HAP-1 (cell line): ENCODE data around the gene ELP4.

Experiments
- DNase-seq, 2 experiments: peaks; one replicate each; pipeline ENCODE4 v3.0.0-alpha.2; 2016 to 2020; ENCODE audit warnings: low spot score in 2 of 2
- H3K27me3 ChIP-seq: fragments of 250-450 bp; sonication (Bioruptor Pico); 2 replicates; pipeline ENCODE4 v1.5.1; 2020; ENCODE audit warnings: low read depth, mild to moderate bottlenecking, moderate library complexity
- H3K36me3 ChIP-seq: fragments of 250-450 bp; sonication (Bioruptor Pico); replicated peaks from 2 replicates; pipeline ENCODE4 v1.5.1; 2020; ENCODE audit warnings: mild to moderate bottlenecking
- H3K4me1 ChIP-seq: fragments of 250-450 bp; sonication (Bioruptor Pico); 2 replicates; pipeline ENCODE4 v1.5.1; 2020; ENCODE audit warnings: mild to moderate bottlenecking
- H3K4me3 ChIP-seq: fragments of 250-450 bp; sonication (Bioruptor Pico); 2 replicates; pipeline ENCODE4 v1.5.1; 2020; ENCODE audit warnings: mild to moderate bottlenecking, moderate library complexity
- H3K9me3 ChIP-seq: fragments of 250-450 bp; sonication (Bioruptor Pico); 2 replicates; pipeline ENCODE4 v1.5.1; 2020; ENCODE audit warnings: mild to moderate bottlenecking, moderate library complexity
- in situ Hi-C: fragments of 300-500 bp; cut with MboI; formaldehyde crosslinking; loops from 3 replicates; pipeline ENCODE4 v1.14.3; 2020; ENCODE audit warnings: low sequenced_read_pairs, inconsistent platforms, mixed read lengths

The ELP4 gene

GRCh38 chr11:31786996-31787685, 277.6 kb downstream of the ELP4 start:
- no peak for DNase-seq
- Histone ChIP-seq H3K9me3 (no peaks in the 10 kb centered on the region), H3K27me3 (no peaks in the 10 kb centered on the region), H3K4me3 (no peak overlapping the region), H3K4me1 (no peaks in the 10 kb centered on the region), H3K36me3 (no peaks in the 10 kb centered on the region)
- in situ Hi-C loops, result no loop called here

- no peak for DNase-seq
- Histone ChIP-seq H3K4me3 (no peak overlapping the region), H3K36me3 (no peaks in the 10 kb centered on the region), H3K27me3 (no peaks in the 10 kb centered on the region), H3K4me1 (no peaks in the 10 kb centered on the region), H3K9me3 (no peaks in the 10 kb centered on the region)
- in situ Hi-C loops, result no loop called here
These were observed 278.5 kb downstream of the ELP4 start for GRCh38 chr11:31788085-31788484.

DNA sequence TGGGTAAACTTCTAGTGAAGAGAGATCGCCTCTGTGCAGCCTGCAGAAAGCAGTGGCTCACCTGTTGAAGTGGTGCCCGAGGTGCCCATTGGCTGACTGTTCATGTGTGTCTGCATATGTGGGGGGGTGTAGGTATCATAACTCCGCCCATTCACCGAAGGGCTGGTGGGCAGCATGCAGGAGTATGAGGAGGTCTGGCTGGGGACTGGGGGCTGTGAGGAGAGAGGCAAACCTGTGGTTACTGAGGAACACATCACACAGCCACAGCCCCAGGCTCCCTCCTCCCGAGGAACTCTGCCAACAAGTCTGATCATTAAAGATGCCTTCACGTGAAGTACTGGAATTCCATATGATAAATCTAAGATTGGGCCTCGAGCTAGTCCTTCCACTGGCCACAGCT, 281.1 kb downstream of the ELP4 start:
- Histone ChIP-seq H3K4me1 (no peaks in the 10 kb centered on the region), H3K9me3 (no peaks in the 10 kb centered on the region), H3K4me3 (no peak overlapping the region), H3K27me3 (no peaks in the 10 kb centered on the region), H3K36me3 (no peaks in the 10 kb centered on the region)
- in situ Hi-C loops, result no loop called here
- no peak for DNase-seq

GRCh38 chr11:31792036-31792435, 282.5 kb downstream of the ELP4 start:
- Histone ChIP-seq H3K27me3 (no peaks in the 10 kb centered on the region), H3K4me3 (no peak overlapping the region), H3K4me1 (no peaks in the 10 kb centered on the region), H3K9me3 (no peaks in the 10 kb centered on the region), H3K36me3 (no peaks in the 10 kb centered on the region)
- DNase-seq, result no peak
- in situ Hi-C loops, result no loop called here

DNA sequence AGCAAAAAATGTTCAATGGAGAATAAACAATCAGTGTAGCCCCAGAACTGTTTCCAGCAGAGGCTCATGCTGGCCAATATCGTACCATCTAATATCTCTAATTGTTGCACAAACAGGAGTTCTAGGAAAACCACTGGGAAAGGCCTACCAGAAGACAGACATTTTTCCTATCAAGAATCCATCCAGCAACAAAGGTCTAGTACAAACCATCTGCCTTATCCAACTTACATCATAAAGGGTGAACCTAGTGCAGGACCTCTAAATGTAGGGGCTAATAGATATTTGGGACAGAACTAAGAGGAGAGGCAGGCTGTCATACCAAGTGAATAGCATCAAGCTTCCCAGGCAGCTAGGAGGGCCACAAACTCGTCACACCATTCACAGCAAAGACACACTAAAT, 282.9 kb downstream of the ELP4 start:
- in situ Hi-C loops, result no loop called here

GRCh38 chr11:31793264-31793663, 283.7 kb downstream of the ELP4 start:
- DNase-seq, result no peak
- Histone ChIP-seq H3K27me3 (no peaks in the 10 kb centered on the region), H3K4me3 (no peak overlapping the region), H3K36me3 (no peaks in the 10 kb centered on the region), H3K9me3 (no peaks in the 10 kb centered on the region), H3K4me1 (no peaks in the 10 kb centered on the region)
- in situ Hi-C loops, result no loop called here

More for the DNA sequence above, 282.9 kb downstream of the ELP4 start:
- no peaks in the 10 kb centered on the region for H3K27me3 ChIP-seq
- no peaks in the 10 kb centered on the region for H3K4me1 ChIP-seq
- DNase-seq, result no peak
- H3K9me3 ChIP-seq, result no peaks in the 10 kb centered on the region
- H3K36me3 ChIP-seq, result no peaks in the 10 kb centered on the region
- H3K4me3 ChIP-seq, result no peak overlapping the region

- H3K4me3 ChIP-seq, result no peak overlapping the region
- H3K4me1 ChIP-seq, result no peaks in the 10 kb centered on the region
- H3K9me3 ChIP-seq, result no peaks in the 10 kb centered on the region
- no peaks in the 10 kb centered on the region for H3K27me3 ChIP-seq
- DNase-seq, result no peak
- in situ Hi-C loops, result no loop called here
- no peaks in the 10 kb centered on the region for H3K36me3 ChIP-seq
These were observed 285.0 kb downstream of the ELP4 start for GRCh38 chr11:31794548-31794947.

- Histone ChIP-seq H3K36me3 (no peaks in the 10 kb centered on the region), H3K9me3 (no peaks in the 10 kb centered on the region), H3K27me3 (no peaks in the 10 kb centered on the region), H3K4me3 (no peak overlapping the region), H3K4me1 (no peaks in the 10 kb centered on the region)
- in situ Hi-C loops, result no loop called here
- DNase-seq, result no peak
These were observed 286.3 kb downstream of the ELP4 start for GRCh38 chr11:31795706-31796498.

DNA sequence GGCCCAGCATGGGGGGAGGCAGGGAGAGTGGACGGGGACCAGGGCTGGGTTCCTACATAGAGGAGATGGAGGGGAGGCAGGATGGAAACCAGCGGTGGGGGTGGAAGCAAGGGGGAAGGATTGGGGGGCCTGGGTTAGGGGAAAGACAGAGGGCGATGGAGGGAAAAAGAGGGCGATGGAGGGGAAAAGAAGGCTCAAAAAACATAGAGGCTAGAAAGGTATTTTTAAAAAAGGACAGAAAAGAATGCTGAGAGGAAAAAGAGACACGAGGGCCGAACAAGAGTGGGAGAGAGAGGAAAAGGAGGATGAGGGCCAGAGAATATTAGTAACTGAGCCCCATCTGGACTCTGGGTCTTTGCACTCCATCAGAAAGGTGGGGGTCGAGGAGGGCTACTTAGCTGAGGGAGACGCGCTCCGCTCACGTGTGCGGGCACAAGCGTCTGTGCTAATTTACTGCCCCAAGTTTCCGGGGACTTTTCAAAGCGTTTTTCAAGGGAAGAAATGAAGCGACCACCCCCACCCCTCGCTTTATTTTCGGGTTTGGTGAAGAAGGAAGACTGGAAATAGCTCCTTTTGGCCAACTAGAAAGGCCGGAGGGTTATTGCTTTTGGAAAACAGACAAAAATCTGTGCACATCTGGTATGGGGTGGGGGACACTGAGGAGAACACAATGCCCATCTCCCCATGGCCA, 287.1 kb downstream of the ELP4 start:
- Histone ChIP-seq H3K9me3 (no peaks in the 10 kb centered on the region), H3K27me3 (no peaks in the 10 kb centered on the region), H3K36me3 (no peaks in the 10 kb centered on the region), H3K4me1 (no peaks in the 10 kb centered on the region), H3K4me3 (no peak overlapping the region)
- no peak for DNase-seq
- in situ Hi-C loops, result no loop called here

- no peaks in the 10 kb centered on the region for H3K9me3 ChIP-seq
- H3K4me3 ChIP-seq, result no peak overlapping the region
- H3K36me3 ChIP-seq, result no peaks in the 10 kb centered on the region
- no peaks in the 10 kb centered on the region for H3K4me1 ChIP-seq
- H3K27me3 ChIP-seq, result no peaks in the 10 kb centered on the region
- in situ Hi-C loops, result no loop called here
- no peak for DNase-seq
These were observed 287.9 kb downstream of the ELP4 start for GRCh38 chr11:31797190-31798056.

- in situ Hi-C loops, result no loop called here
- Histone ChIP-seq H3K9me3 (no peaks in the 10 kb centered on the region), H3K4me1 (no peaks in the 10 kb centered on the region), H3K27me3 (no peaks in the 10 kb centered on the region), H3K4me3 (no peak overlapping the region), H3K36me3 (no peaks in the 10 kb centered on the region)
- DNase-seq, result no peak
These were observed 288.5 kb downstream of the ELP4 start for GRCh38 chr11:31798057-31798553.

DNA sequence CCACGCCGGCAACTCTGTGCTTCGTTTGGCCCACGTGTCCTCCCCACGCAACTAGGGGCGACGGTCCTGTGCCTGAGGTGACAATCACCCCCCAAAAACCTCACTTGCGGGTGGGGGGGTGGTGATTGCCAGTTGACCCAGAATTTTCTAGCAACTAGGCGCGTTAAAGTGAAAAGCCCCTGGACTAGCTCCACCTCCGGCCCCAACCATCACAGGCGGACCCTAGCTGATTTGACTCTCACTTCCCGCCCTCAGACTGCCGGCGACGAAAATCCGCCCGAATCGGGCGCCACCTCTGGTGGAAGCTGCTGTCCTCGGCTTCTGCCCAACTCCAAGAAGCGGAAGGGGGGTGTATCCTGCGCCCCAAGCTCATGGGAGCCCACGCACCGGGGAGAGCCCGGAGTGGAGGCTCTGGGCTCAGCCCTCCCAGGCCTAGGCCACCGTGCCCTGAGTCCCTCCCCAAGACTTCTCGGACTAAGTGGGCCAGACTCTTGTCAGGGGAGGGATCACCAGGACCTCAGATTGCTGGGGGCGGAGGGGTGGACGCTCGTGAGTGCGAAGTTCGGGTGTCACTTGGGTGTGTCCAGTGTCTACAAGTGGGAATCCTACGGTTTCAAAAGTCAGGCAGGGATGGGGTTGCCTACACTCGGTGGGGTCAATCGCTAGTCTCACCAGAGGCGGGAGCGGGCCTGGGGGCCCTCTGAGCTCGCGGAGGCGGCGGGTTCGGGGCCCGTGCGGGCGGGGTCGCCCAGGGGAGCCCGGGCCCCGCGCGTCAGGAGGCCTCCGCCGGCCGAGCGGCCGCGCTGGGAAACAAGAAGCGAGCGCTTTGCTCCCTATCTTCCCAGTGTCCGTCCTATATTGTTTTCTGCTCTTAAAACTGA, 289.2 kb downstream of the ELP4 start:
- Histone ChIP-seq H3K27me3 (no peaks in the 10 kb centered on the region), H3K36me3 (no peaks in the 10 kb centered on the region), H3K4me3 (no peak overlapping the region), H3K9me3 (no peaks in the 10 kb centered on the region), H3K4me1 (no peaks in the 10 kb centered on the region)
- no peak for DNase-seq
- in situ Hi-C loops, result no loop called here
